ENCODE measurements around the gene PRR30. TPM values are rescaled to one million over a fixed set of nuclear protein-coding genes. Genes with fewer than 3 reads are reported as not detected.

The PRR30 gene
- total RNA-seq, 3 donors from 2014 or later, result not detected

- no peaks in the 10 kb centered on the region for H3K27me3 ChIP-seq
- intact Hi-C loops (cut with DNase I; ENCODE audit: low total_unique reads), result loop anchor here (10.0 kb wide), 1 partner anchor 205 kb away; the partner anchor contains the start of gene UCN
- no peak for DNase-seq (ENCODE audit: low spot score in 2 of 2)
- no peaks in the 10 kb centered on the region for H3K36me3 ChIP-seq
- H3K27ac ChIP-seq, result no peak overlapping the region
- TF ChIP-seq POLR2AphosphoS5 (IDR thresholded peaks at IDR 0.05) (no peak), CTCF (IDR thresholded peaks at IDR 0.05) (no peak), POLR2A (IDR thresholded peaks at IDR 0.05) (no peak)
- no peaks in the 10 kb centered on the region for H3K9me3 ChIP-seq
- no peak overlapping the region for H3K4me3 ChIP-seq
- peaks cover 0 to 4% of the 10 kb centered on the region in 2 donors for H3K4me1 ChIP-seq
Observed at GRCh38 chr2:27099334-27099955, 39.8 kb downstream of the PRR30 start.

GRCh38 chr2:27097341-27097740, 41.9 kb downstream of the PRR30 start:
- no peak overlapping the region for H3K27ac ChIP-seq
- TF ChIP-seq CTCF (IDR thresholded peaks at IDR 0.05) (no peak), POLR2AphosphoS5 (IDR thresholded peaks at IDR 0.05) (no peak), POLR2A (IDR thresholded peaks at IDR 0.05) (no peak)
- DNase-seq (ENCODE audit: low spot score in 2 of 2), result no peak
- no peak overlapping the region for H3K4me3 ChIP-seq
- H3K4me1 ChIP-seq, result peaks cover 0 to 4% of the 10 kb centered on the region in 2 donors
- no peaks in the 10 kb centered on the region for H3K36me3 ChIP-seq
- no peaks in the 10 kb centered on the region for H3K27me3 ChIP-seq
- no peaks in the 10 kb centered on the region for H3K9me3 ChIP-seq
- intact Hi-C loops (cut with DNase I; ENCODE audit: low total_unique reads), result loop anchor here (10.0 kb wide), 1 partner anchor 207 kb away; the partner anchor contains the start of gene UCN

- H3K9me3 ChIP-seq, result no peaks in the 10 kb centered on the region
- intact Hi-C loops (cut with DNase I; ENCODE audit: low total_unique reads), result loop anchor here (10.0 kb wide), 1 partner anchor 208 kb away; the partner anchor contains the start of gene UCN
- H3K4me1 ChIP-seq, result peaks cover 0 to 4% of the 10 kb centered on the region in 2 donors
- no peak for DNase-seq (ENCODE audit: low spot score in 2 of 2)
- H3K27ac ChIP-seq, result no peak overlapping the region
- no peak overlapping the region for H3K4me3 ChIP-seq
- H3K36me3 ChIP-seq, result no peaks in the 10 kb centered on the region
- H3K27me3 ChIP-seq, result no peaks in the 10 kb centered on the region
- TF ChIP-seq CTCF (IDR thresholded peaks at IDR 0.05) (no peak), POLR2AphosphoS5 (IDR thresholded peaks at IDR 0.05) (no peak)
Observed at GRCh38 chr2:27096748-27097297, 42.4 kb downstream of the PRR30 start.

GRCh38 chr2:27095745-27096651, 43.2 kb downstream of the PRR30 start:
- no peak for DNase-seq (ENCODE audit: low spot score in 2 of 2)
- no peak for TF ChIP-seq POLR2A (IDR thresholded peaks at IDR 0.05)
- no peak for TF ChIP-seq POLR2AphosphoS5 (IDR thresholded peaks at IDR 0.05)
- TF ChIP-seq CTCF (IDR thresholded peaks at IDR 0.05), result no peak
- intact Hi-C loops (cut with DNase I; ENCODE audit: low total_unique reads), result loop anchor here (2.0 to 10.0 kb wide), 2 partner anchors 33 to 209 kb away; partner anchors contain the start of gene UCN
- Histone ChIP-seq H3K36me3 (no peaks in the 10 kb centered on the region), H3K9me3 (no peaks in the 10 kb centered on the region), H3K4me1 (peaks cover 0 to 4% of the 10 kb centered on the region in 2 donors), H3K27me3 (no peaks in the 10 kb centered on the region), H3K27ac (no peak overlapping the region), H3K4me3 (peak overlapping the region; percentile 19 to 56 (median 40))
